Endothelial cell (in vitro differentiated cells): ENCODE results near the gene C19orf85. TPM values are rescaled to one million over a fixed set of nuclear protein-coding genes. Genes with fewer than 3 reads are reported as not detected.

Source experiments
- DNase-seq: peaks from one replicate; pipeline ENCODE4 v3.0.0; 2021; ENCODE audit warnings: low spot score
- H3K27ac Mint-ChIP-seq: one replicate; pipeline ENCODE4 v1.8.0; 2021; ENCODE audit warnings: mixed read lengths, inconsistent platforms; ENCODE audit not compliant: unreplicated experiment
- H3K27me3 Mint-ChIP-seq: one replicate; pipeline ENCODE4 v1.8.0; 2021; ENCODE audit warnings: mild to moderate bottlenecking, moderate library complexity, mixed read lengths, inconsistent platforms; ENCODE audit not compliant: unreplicated experiment
- H3K36me3 Mint-ChIP-seq: one replicate; pipeline ENCODE4 v1.8.0; 2021; ENCODE audit warnings: mild to moderate bottlenecking, low read depth, mixed read lengths, inconsistent platforms; ENCODE audit not compliant: unreplicated experiment
- H3K4me1 Mint-ChIP-seq: one replicate; pipeline ENCODE4 v1.8.0; 2021; ENCODE audit warnings: mild to moderate bottlenecking, mixed read lengths, inconsistent platforms; ENCODE audit not compliant: unreplicated experiment
- H3K4me3 Mint-ChIP-seq: one replicate; pipeline ENCODE4 v1.8.0; 2021; ENCODE audit warnings: mild to moderate bottlenecking, mixed read lengths, inconsistent platforms; ENCODE audit not compliant: unreplicated experiment
- H3K9me3 Mint-ChIP-seq: one replicate; pipeline ENCODE4 v1.8.0; 2021; ENCODE audit warnings: mixed read lengths, inconsistent platforms; ENCODE audit not compliant: unreplicated experiment
- CTCF ChIP-seq: fragments of 200-600 bp; sonication (generic); IDR thresholded peaks from one replicate; pipeline ENCODE4 v1.5.0; 2021; ENCODE audit warnings: antibody characterized with exemption; ENCODE audit not compliant: unreplicated experiment
- total RNA-seq: library from RNA; stranded (reverse); fragmentation: NEBNext Ultra II Directional; extraction: Animal tissue kit (Norgen Biotek cat#: 25700); gene quantifications from one replicate; pipeline ENCODE4 v1.2.1, GENCODE V29; 2021; ENCODE audit not compliant: unreplicated experiment

The C19orf85 gene
- total RNA-seq, 1 donor from 2014 or later: not detected

DNA sequence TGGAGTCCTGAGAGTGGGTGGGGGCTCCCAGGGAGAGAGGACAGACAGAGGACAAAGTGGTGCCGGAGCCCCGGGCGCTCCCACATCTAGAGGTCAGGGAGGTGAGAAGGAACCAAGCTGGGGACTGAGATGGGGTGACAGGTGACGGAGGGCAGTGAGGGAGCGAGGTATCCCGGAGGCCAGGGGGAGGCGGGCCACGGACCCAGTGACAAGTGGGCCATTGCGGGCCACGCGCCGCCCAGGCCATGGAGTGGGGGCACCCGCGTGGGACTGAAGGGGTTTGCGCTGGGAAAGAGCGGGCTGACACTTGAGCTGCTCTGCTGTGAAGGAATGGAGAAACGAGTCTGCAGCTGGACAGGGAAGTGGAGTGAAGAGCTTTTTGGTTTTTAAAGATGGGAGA is 14.5 kb upstream of the C19orf85 start:
- Mint-ChIP-seq H3K27ac (no peak overlapping the region), H3K9me3 (no peaks in the 10 kb centered on the region), H3K36me3 (peaks cover 12% of the 10 kb centered on the region), H3K4me3 (peak overlapping the region; percentile 72), H3K27me3 (peaks cover 27% of the 10 kb centered on the region), H3K4me1 (peaks cover 11% of the 10 kb centered on the region)
- no peak for DNase-seq
- no peak for TF ChIP-seq CTCF

DNA sequence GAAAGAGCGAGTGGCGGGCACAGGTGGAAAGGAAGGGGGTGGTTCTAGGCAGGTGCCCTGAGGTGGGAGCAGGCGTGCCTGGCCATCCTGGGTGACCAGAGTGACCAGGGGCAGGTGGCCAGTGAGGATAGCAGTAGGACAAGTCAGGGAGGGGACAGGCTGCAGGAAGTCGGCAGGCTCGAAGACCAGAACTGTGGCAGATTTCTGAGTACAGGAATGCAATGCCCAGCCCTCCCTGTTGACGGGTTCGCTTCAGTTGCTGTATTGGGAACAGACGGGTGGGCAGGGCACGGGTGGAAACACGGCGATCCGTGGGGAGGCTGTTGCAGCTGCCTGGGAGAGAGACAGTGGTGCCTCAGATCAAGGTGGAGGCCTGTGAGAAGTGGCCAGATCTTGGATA is 13.8 kb upstream of the C19orf85 start:
- Mint-ChIP-seq H3K4me1 (peaks cover 11% of the 10 kb centered on the region), H3K4me3 (peak overlapping the region; percentile 72), H3K27me3 (peaks cover 27% of the 10 kb centered on the region), H3K9me3 (no peaks in the 10 kb centered on the region), H3K27ac (no peak overlapping the region), H3K36me3 (peaks cover 12% of the 10 kb centered on the region)
- TF ChIP-seq CTCF: no peak
- no peak for DNase-seq

DNA sequence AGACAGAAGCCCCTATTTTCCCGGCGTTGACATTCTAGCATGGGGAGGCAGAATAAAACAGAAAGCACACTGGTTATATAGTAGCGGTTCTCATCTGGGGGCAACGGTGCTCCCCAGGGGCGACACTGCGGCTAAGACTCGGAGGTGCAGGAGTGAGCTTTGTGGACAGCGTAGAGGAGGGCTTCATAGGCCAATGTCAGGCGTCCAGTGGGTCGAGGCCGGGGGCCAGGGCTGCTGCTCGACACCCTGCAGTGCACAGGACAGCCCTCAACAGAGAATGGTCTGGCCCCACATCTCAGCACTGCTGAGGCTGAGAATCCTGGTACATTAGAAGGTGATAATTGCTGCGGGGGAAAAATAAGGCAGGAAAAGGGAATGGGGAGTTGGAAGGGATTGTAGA is 13.4 kb upstream of the C19orf85 start:
- H3K4me3 Mint-ChIP-seq: peak overlapping the region; percentile 72
- TF ChIP-seq CTCF: no peak
- H3K27ac Mint-ChIP-seq: peak overlapping the region; percentile 52
- no peaks in the 10 kb centered on the region for H3K9me3 Mint-ChIP-seq
- peaks cover 11% of the 10 kb centered on the region for H3K4me1 Mint-ChIP-seq
- peaks cover 12% of the 10 kb centered on the region for H3K36me3 Mint-ChIP-seq
- peaks cover 27% of the 10 kb centered on the region for H3K27me3 Mint-ChIP-seq
- no peak for DNase-seq

- Mint-ChIP-seq H3K27me3 (peaks cover 31% of the 10 kb centered on the region), H3K27ac (no peak within 1 kb of the TSS), H3K9me3 (no peaks in the 10 kb centered on the region), H3K36me3 (peaks cover 12% of the 10 kb centered on the region), H3K4me1 (peaks cover 11% of the 10 kb centered on the region), H3K4me3 (peak within 1 kb of the TSS; percentile 89)
- TF ChIP-seq CTCF: no peak
- DNase-seq: peak; percentile 97
Observed at GRCh38 chr19:55476100-55476775, 11.7 kb upstream of the C19orf85 start, which contains the start of gene ZNF628. TSS of gene ZNF628 (plus strand) at chr19:55476617. CDS start at chr19:55479911, 3,294 bp downstream.
